ENCODE data around the gene HES4.

HES4 gene

DNA sequence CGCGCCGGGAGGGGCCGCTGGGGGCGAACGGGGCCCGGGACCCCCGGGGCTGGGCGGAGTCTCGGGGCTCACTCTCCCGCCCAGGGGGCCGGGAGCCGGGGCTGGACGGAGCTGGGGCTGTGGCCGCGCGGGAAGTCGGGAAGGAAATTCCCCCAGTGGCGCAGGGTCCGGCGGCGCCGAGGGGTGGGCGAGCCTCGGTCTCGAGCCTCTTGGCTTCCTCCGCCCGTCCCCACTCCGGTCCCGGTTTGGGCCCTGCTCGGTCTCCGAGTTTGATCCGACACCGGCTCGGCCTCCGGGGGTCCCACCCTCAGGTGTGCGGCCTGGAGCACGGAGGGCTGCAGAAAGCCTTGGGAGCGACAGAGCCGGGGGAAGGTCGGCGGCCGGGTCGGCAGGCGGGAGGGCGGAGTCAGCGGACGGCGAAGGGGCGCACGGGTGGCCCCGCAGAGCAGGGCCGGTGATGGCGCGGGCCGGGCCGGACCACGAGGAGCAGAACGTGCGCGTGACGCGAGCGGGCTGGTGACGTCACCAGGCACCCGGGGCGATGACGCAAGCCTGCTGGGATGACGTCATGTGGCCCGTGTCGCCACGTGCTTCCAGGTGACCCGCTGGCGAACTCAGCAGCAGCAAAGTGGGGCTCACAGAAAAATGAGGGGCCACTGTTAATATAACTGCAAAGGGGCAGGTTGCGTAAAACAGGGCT is 610 bp upstream of the HES4 start (continued):
- TF ChIP-seq ZNF184 (tag by site-specific recombination; IDR thresholded peaks at IDR 0.05) (peak; percentile 90), ZNF530 (tag by site-specific recombination; IDR thresholded peaks at IDR 0.05; ENCODE audit: low read depth) (no peak), ZSCAN23 (tag by site-specific recombination; IDR thresholded peaks at IDR 0.05) (no peak), ZNF510 (tag by site-specific recombination; IDR thresholded peaks at IDR 0.05; ENCODE audit: insufficient replicate concordance) (no peak), ZNF112 (tag by site-specific recombination; IDR thresholded peaks at IDR 0.05) (no peak; the same call in 1 of the 2 replicates), ZNF175 (tag by site-specific recombination; IDR thresholded peaks at IDR 0.05) (no peak), BCL11B (tag by site-specific recombination; IDR thresholded peaks at IDR 0.05; ENCODE audit: low read depth) (peak; percentile 95), ZNF707 (tag by site-specific recombination; IDR thresholded peaks at IDR 0.05) (0 out of 2 replicates have a peak, but pooled peaks have one; percentile 24), ZNF473 (tag by site-specific recombination; IDR thresholded peaks at IDR 0.05) (no peak), ZNF433 (tag by site-specific recombination; IDR thresholded peaks at IDR 0.05; ENCODE audit: low read depth) (no peak), ZFHX2 (tag by site-specific recombination; conservative IDR thresholded peaks at IDR 0.05) (peak; percentile 56), ZNF654 (tag by site-specific recombination; IDR thresholded peaks at IDR 0.05; ENCODE audit: low read depth) (no peak), ZNF146 (tag by site-specific recombination; IDR thresholded peaks at IDR 0.05) (peak; percentile 76), MEIS1 (CRISPR knock-in tag; IDR thresholded peaks at IDR 0.05; ENCODE audit: borderline replicate concordance) (no peak; the same call in 1 of the 2 replicates), ZNF843 (tag by site-specific recombination; IDR thresholded peaks at IDR 0.05) (peak; percentile 85), ZNF140 (tag by site-specific recombination; IDR thresholded peaks at IDR 0.05) (no peak), ZBTB17 (tag by site-specific recombination; IDR thresholded peaks at IDR 0.05) (no peak; the same call in 1 of the 2 replicates), GLIS2 (tag by site-specific recombination; IDR thresholded peaks at IDR 0.05) (peak; percentile 95), GLI4 (tag by site-specific recombination; IDR thresholded peaks at IDR 0.05) (no peak)
- TF ChIP-seq, protein P1, sequence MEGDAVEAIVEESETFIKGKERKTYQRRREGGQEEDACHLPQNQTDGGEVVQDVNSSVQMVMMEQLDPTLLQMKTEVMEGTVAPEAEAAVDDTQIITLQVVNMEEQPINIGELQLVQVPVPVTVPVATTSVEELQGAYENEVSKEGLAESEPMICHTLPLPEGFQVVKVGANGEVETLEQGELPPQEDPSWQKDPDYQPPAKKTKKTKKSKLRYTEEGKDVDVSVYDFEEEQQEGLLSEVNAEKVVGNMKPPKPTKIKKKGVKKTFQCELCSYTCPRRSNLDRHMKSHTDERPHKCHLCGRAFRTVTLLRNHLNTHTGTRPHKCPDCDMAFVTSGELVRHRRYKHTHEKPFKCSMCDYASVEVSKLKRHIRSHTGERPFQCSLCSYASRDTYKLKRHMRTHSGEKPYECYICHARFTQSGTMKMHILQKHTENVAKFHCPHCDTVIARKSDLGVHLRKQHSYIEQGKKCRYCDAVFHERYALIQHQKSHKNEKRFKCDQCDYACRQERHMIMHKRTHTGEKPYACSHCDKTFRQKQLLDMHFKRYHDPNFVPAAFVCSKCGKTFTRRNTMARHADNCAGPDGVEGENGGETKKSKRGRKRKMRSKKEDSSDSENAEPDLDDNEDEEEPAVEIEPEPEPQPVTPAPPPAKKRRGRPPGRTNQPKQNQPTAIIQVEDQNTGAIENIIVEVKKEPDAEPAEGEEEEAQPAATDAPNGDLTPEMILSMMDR (tag by site-specific recombination; IDR thresholded peaks at IDR 0.05): peak; percentile 16; the same call in 1 of the 2 replicates
- TF ChIP-seq, protein P2, sequence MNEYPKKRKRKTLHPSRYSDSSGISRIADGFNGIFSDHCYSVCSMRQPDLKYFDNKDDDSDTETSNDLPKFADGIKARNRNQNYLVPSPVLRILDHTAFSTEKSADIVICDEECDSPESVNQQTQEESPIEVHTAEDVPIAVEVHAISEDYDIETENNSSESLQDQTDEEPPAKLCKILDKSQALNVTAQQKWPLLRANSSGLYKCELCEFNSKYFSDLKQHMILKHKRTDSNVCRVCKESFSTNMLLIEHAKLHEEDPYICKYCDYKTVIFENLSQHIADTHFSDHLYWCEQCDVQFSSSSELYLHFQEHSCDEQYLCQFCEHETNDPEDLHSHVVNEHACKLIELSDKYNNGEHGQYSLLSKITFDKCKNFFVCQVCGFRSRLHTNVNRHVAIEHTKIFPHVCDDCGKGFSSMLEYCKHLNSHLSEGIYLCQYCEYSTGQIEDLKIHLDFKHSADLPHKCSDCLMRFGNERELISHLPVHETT (tag by site-specific recombination; IDR thresholded peaks at IDR 0.05): peak; percentile 92
- TF ChIP-seq, protein P3, sequence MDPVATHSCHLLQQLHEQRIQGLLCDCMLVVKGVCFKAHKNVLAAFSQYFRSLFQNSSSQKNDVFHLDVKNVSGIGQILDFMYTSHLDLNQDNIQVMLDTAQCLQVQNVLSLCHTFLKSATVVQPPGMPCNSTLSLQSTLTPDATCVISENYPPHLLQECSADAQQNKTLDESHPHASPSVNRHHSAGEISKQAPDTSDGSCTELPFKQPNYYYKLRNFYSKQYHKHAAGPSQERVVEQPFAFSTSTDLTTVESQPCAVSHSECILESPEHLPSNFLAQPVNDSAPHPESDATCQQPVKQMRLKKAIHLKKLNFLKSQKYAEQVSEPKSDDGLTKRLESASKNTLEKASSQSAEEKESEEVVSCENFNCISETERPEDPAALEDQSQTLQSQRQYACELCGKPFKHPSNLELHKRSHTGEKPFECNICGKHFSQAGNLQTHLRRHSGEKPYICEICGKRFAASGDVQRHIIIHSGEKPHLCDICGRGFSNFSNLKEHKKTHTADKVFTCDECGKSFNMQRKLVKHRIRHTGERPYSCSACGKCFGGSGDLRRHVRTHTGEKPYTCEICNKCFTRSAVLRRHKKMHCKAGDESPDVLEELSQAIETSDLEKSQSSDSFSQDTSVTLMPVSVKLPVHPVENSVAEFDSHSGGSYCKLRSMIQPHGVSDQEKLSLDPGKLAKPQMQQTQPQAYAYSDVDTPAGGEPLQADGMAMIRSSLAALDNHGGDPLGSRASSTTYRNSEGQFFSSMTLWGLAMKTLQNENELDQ (tag by site-specific recombination; IDR thresholded peaks at IDR 0.05; ENCODE audit: low read depth): no peak
- TF ChIP-seq, protein P4, sequence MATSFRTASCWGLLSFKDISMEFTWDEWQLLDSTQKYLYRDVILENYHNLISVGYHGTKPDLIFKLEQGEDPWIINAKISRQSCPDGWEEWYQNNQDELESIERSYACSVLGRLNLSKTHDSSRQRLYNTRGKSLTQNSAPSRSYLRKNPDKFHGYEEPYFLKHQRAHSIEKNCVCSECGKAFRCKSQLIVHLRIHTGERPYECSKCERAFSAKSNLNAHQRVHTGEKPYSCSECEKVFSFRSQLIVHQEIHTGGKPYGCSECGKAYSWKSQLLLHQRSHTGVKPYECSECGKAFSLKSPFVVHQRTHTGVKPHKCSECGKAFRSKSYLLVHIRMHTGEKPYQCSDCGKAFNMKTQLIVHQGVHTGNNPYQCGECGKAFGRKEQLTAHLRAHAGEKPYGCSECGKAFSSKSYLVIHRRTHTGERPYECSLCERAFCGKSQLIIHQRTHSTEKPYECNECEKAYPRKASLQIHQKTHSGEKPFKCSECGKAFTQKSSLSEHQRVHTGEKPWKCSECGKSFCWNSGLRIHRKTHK (tag by site-specific recombination; IDR thresholded peaks at IDR 0.05): no peak
- TF ChIP-seq, protein P5, sequence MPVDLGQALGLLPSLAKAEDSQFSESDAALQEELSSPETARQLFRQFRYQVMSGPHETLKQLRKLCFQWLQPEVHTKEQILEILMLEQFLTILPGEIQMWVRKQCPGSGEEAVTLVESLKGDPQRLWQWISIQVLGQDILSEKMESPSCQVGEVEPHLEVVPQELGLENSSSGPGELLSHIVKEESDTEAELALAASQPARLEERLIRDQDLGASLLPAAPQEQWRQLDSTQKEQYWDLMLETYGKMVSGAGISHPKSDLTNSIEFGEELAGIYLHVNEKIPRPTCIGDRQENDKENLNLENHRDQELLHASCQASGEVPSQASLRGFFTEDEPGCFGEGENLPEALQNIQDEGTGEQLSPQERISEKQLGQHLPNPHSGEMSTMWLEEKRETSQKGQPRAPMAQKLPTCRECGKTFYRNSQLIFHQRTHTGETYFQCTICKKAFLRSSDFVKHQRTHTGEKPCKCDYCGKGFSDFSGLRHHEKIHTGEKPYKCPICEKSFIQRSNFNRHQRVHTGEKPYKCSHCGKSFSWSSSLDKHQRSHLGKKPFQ (tag by site-specific recombination; IDR thresholded peaks at IDR 0.05): peak; percentile 63
- TF ChIP-seq, protein P6, sequence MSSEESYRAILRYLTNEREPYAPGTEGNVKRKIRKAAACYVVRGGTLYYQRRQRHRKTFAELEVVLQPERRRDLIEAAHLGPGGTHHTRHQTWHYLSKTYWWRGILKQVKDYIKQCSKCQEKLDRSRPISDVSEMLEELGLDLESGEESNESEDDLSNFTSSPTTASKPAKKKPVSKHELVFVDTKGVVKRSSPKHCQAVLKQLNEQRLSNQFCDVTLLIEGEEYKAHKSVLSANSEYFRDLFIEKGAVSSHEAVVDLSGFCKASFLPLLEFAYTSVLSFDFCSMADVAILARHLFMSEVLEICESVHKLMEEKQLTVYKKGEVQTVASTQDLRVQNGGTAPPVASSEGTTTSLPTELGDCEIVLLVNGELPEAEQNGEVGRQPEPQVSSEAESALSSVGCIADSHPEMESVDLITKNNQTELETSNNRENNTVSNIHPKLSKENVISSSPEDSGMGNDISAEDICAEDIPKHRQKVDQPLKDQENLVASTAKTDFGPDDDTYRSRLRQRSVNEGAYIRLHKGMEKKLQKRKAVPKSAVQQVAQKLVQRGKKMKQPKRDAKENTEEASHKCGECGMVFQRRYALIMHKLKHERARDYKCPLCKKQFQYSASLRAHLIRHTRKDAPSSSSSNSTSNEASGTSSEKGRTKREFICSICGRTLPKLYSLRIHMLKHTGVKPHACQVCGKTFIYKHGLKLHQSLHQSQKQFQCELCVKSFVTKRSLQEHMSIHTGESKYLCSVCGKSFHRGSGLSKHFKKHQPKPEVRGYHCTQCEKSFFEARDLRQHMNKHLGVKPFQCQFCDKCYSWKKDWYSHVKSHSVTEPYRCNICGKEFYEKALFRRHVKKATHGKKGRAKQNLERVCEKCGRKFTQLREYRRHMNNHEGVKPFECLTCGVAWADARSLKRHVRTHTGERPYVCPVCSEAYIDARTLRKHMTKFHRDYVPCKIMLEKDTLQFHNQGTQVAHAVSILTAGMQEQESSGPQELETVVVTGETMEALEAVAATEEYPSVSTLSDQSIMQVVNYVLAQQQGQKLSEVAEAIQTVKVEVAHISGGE (tag by site-specific recombination; conservative IDR thresholded peaks at IDR 0.05; ENCODE audit: low read depth): peak; percentile 6
- TF ChIP-seq, protein P7, sequence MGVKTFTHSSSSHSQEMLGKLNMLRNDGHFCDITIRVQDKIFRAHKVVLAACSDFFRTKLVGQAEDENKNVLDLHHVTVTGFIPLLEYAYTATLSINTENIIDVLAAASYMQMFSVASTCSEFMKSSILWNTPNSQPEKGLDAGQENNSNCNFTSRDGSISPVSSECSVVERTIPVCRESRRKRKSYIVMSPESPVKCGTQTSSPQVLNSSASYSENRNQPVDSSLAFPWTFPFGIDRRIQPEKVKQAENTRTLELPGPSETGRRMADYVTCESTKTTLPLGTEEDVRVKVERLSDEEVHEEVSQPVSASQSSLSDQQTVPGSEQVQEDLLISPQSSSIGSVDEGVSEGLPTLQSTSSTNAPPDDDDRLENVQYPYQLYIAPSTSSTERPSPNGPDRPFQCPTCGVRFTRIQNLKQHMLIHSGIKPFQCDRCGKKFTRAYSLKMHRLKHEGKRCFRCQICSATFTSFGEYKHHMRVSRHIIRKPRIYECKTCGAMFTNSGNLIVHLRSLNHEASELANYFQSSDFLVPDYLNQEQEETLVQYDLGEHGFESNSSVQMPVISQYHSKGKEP (tag by site-specific recombination; IDR thresholded peaks at IDR 0.05): peak; percentile 64; the same call in 1 of the 2 replicates

Measured in HEK293 (cell line).